AG08395 (cell line): ENCODE data around the gene FKBP6.
"Not testable (repeated sequence)": the region's sequence is repeated elsewhere in the genome, so short reads cannot be mapped to it uniquely, and the experiment has no call there.

Experiments
- DNase-seq: peaks from one replicate; pipeline ENCODE4 v3.0.0; 2012; ENCODE audit warnings: mixed read lengths, low spot score

The FKBP6 gene

DNA sequence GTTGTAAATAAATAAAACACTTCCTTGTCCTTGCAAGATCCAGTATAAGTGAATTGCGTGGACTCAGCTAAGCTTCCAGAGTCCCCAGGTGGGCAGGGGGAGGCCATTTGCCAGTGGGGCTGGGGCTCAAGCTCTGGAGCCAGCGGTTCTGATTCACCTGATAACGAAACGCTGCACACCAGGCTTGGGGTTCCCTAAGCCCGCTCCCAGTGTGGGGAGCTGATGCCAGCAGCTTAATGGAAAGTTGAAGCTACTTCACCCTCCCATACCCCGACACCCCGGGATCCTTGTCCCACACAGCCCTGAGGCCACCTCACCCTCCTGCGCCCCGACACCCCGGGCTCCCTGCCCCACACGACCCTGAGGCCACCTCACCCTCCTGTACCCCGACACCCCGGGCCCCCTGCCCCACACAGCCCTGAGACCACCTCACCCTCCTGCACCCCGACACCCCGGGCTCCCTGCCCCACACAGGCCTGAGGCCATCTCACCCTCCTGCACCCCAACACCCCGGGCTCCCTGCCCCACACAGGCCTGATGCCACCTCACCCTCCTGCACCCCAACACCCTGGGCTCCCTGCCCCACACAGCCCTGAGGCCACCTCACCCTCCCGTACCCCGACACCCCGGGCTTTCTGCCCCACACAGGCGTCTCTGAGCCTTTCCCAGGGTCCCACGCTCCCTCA, 30.8 kb downstream of the FKBP6 start:
- DNase-seq, result no peak

DNA sequence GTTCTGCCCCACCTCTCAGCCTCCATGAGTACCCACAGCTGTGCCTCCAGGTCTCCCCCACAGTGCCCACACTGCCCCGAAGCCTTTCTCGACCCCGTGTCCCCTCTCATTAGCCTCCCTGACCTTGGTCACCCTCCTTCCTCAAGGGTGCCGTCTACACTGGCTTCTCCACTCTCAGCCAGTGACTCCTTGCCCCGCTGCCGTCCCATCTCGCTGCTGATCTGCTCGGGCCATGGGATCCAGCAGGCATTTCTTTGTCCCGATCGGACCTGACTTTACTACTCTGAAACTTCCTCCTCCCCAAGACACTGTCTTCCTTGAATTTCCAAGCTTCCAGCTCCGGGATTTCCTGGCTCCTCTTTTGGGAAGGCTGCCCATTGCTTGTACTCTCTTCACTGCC, 31.3 kb downstream of the FKBP6 start:
- no peak for DNase-seq

- DNase-seq, result no peak
These were observed 31.9 kb downstream of the FKBP6 start for GRCh38 chr7:73359746-73360375.

DNA sequence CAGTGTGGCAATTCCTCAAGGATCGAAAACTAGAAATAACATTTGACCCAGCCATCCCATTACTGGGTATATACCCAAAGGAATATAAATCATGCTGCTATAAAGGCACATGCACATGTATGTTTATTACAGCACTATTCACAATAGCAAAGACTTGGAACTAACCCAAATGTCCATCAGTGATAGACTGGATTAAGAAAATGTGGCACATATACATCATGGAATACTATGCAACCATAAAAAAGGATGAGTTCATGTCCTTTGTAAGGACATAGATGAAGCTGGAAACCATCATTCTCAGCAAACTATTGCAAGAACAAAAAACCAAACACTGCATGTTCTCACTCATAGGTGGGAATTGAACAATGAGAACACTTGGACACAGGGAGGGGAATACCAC, 32.6 kb downstream of the FKBP6 start:
- DNase-seq, result not testable (repeated sequence)

GRCh38 chr7:73363225-73364005, 35.5 kb downstream of the FKBP6 start:
- DNase-seq, result no peak

- no peak for DNase-seq
These were observed 36.2 kb downstream of the FKBP6 start for GRCh38 chr7:73364006-73364728.

DNA sequence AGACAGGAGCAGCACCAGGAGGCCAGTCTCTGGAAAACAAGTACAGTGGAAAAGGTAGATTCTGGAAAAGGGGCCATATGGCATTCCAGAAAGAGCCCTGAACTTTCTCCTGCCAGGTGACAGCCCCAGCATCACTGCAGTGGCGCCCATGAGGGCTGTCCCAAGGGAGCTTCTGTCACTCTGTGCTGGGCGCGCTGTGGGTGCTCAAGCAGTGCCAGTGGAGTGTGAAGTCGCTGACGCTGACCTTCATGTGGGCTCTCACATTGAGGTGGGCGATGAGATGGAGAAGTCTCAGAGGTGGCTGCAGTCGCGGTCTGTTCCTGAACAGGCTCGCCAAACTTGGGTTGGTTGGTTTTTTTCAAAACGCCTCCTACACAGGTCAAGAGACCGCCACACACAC, 38.2 kb downstream of the FKBP6 start:
- DNase-seq, result no peak

GRCh38 chr7:73366990-73367389, 39.0 kb downstream of the FKBP6 start:
- no peak for DNase-seq

DNA sequence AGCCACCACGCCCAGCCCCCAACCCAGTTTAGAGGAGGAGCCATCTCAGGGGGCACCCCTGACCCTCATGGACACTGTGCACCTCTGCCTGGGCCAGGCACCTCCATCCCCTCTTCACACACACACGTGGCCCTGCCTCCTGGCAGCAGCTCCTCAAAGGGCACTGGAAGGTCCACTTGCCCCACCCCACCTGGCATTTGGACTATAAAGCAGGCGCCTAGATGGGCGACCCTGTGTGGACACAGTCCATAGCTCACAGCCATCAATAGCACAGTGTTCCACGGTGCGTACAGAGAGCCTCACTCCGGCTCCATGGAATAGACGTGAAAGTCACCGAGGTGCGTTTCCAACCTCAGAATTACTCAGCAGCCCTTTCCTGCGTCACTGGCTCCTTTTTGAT, 41.0 kb downstream of the FKBP6 start:
- DNase-seq, result no peak

GRCh38 chr7:73369622-73370021, 41.7 kb downstream of the FKBP6 start:
- DNase-seq, result no peak

DNA sequence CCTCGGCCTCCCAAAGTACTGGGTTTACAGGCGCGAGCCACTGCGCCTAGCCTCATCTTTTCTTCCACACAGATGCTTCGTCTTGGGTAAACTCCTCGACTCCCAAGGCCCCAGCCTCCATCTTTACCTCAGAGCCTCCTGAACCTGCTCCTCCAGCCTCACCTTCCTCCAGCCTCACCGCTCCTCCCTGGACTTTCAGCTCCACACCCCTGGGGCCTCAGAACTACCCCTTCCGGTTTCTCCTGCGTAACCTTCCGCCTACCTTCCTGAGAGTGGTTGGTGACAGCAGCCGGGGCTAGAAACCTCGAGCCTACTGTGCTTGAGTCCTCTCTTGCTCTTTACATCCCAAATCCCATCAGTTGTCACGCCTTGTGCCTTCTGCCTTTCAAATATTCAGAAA, 45.8 kb downstream of the FKBP6 start:
- DNase-seq, result no peak

DNA sequence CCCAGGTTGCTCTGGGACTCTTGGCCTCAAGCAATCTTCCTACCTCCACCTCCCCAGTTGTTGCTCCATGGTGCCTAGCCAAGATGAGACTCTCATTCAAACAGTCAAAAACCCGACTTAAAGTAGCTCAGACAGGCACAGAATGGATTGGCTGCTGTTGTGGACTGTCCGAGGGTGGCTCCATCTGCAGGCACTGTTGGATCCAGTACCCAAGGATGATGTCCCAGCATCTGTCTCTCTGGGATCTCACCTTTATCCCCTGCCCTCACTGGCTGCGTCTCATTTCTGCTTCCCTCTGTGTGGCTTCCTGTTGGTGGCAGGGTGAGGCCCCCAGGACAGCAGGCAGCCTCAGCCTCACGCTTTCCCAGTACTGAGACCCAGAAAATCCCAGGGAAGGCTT, 48.3 kb downstream of the FKBP6 start:
- DNase-seq, result not testable (repeated sequence)

- DNase-seq, result no peak
These were observed 48.9 kb downstream of the FKBP6 start for GRCh38 chr7:73376671-73377412.

DNA sequence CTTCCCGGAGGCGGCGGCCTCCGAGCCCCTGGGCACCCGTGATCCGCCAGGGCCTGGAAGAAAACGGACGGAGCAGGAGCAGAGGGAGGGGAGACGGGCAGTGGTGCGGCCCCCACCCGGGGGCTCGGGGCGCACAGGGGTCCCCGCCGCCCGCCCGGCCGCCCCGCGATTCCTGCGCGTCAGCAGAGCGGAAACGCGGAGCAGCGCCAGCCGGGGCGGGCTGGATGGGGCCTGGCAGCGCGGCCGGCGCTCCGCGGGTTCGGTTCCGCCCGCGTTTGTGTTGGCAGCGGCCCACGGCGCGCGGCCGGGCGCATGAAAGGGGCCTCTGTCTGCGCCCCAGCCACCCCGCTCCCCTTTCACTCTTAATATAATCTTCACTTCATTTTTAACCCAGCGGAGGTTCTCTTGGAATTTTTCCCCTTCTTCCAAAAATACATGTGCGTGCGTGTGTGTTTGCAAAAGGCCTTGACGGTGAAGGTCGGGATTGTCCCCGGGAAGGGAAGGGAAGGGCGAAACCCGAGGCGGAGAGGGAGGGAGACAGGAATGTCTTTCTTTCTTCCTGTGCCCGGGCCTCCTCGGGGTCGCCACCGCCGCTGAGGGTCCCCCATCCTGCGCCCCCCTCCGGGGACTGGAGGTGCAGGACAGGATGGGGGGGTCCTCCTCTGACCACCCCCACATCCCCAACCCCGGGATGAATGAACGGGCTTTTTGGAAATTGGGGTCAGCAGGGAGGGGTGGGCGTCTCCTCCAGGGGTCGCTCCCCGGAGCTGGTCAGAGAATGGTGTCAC, 49.6 kb downstream of the FKBP6 start:
- not testable (repeated sequence) for DNase-seq

- DNase-seq, result no peak
These were observed 55.1 kb downstream of the FKBP6 start for GRCh38 chr7:73382934-73383503.

DNA sequence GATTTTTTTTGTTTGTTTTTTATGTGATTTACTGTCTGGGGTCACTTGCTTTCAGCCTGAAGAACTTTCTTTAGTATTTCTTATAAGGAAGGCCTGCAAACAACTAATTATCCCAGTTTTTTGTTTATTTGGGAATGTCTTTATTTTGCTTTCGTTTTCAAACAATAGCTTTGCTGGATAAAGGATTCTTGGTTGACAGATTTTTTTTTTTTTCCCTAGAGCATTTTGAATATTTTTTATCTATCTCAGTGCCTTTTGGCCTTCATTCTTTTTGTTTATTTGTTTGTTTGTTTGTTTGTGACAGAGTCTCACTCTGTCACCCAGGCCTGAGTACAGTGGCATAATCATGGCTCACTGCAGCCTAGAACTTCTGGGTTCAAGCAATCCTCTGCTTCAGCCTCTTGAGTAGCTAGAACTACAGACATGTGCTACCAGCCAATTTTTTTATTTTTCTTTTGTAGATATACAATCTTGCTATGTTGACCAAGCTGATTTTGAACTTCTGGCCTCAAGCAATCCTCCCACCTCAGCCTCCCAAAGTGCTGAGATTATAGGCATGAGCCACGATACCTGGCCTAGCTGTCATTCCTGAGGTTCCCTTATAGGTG, 59.4 kb downstream of the FKBP6 start:
- no peak for DNase-seq

DNA sequence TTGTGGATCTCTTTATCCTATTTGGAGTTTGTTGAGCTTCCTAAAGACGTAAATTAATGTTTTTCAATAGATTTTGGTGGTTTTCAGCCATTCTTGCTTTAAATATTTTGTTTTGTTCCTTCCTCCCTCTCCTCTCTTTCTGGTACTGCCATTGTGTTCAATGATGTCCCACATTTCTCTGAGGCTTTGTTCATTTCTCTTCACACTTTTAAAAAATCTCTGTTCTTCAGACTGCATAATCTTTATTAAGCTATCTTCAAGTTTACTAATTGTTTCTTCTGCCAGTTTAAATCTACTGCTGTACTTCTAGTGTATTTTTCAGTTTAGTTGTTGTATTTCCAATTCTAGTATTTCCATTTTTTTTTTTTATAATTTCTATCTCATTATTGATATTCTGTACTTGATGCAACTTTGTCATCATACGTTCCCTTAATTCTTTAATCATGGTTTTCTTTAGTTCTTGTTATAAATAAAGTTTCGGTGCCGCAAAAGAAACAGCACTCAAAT, 60.0 kb downstream of the FKBP6 start:
- DNase-seq, result no peak

GRCh38 chr7:73391396-73391795, 63.4 kb downstream of the FKBP6 start:
- no peak for DNase-seq

- DNase-seq, result no peak
These were observed 66.5 kb downstream of the FKBP6 start for GRCh38 chr7:73394422-73394821.
